OCI-M2 (cell line): ENCODE measurements around the gene CSDE1.
A peak's percentile ranks its signal among the peaks of the same experiment; 100 is the strongest.

Experiments used
- DNase-seq: peaks from one replicate; lab custom pipeline; 2025; ENCODE audit not compliant: unreplicated experiment; lab: John Stamatoyannopoulos, UW

Gene CSDE1

GRCh38 chr1:114750780-114751179, 7.0 kb downstream of the CSDE1 start:
- DNase-seq, result no peak

GRCh38 chr1:114749835-114750234, 7.9 kb downstream of the CSDE1 start:
- no peak for DNase-seq

- DNase-seq, result no peak
These were observed 11.2 kb downstream of the CSDE1 start for GRCh38 chr1:114746450-114747121.

GRCh38 chr1:114745291-114745690, 12.5 kb downstream of the CSDE1 start:
- DNase-seq, result no peak

- DNase-seq, result no peak
These were observed 15.6 kb downstream of the CSDE1 start for GRCh38 chr1:114741963-114742746.

GRCh38 chr1:114740331-114740730, 17.5 kb downstream of the CSDE1 start:
- no peak for DNase-seq

GRCh38 chr1:114737314-114737849, 20.4 kb downstream of the CSDE1 start:
- no peak for DNase-seq

GRCh38 chr1:114735479-114735878, 22.3 kb downstream of the CSDE1 start:
- no peak for DNase-seq

GRCh38 chr1:114729782-114730181, 28.0 kb downstream of the CSDE1 start:
- no peak for DNase-seq

GRCh38 chr1:114728553-114728952, 29.2 kb downstream of the CSDE1 start:
- no peak for DNase-seq

- DNase-seq, result no peak
These were observed 32.6 kb downstream of the CSDE1 start for GRCh38 chr1:114725230-114725629.

GRCh38 chr1:114723915-114724314, 33.9 kb downstream of the CSDE1 start:
- no peak for DNase-seq

- DNase-seq, result no peak
These were observed 34.3 kb downstream of the CSDE1 start for GRCh38 chr1:114723457-114723856.

GRCh38 chr1:114720492-114720891, 37.3 kb downstream of the CSDE1 start:
- no peak for DNase-seq

GRCh38 chr1:114719424-114719787, 38.4 kb downstream of the CSDE1 start:
- no peak for DNase-seq

GRCh38 chr1:114718661-114719423, 38.9 kb downstream of the CSDE1 start:
- no peak for DNase-seq

GRCh38 chr1:114716304-114717170, 41.2 kb downstream of the CSDE1 start, which contains the start of gene NRAS:
TSS of gene NRAS (minus strand) at chr1:114716771. CDS start at chr1:114716160, 611 bp downstream.
- DNase-seq, result peak; percentile 44

GRCh38 chr1:114715952-114716303, 41.9 kb downstream of the CSDE1 start:
- no peak for DNase-seq

- DNase-seq, result no peak
These were observed 44.8 kb downstream of the CSDE1 start for GRCh38 chr1:114712977-114713376.

GRCh38 chr1:114710360-114710759, 47.4 kb downstream of the CSDE1 start:
- DNase-seq, result no peak

GRCh38 chr1:114707604-114708003, 50.2 kb downstream of the CSDE1 start:
- DNase-seq, result no peak
